HUES6 (cell line): ENCODE results near the gene GNG12.

Experiments
- H3K27ac ChIP-seq: 2 replicates; pipeline ENCODE4 v1.7.0; 2013; ENCODE audit warnings: low read depth, mild to moderate bottlenecking, low read length, inconsistent platforms
- H3K27me3 ChIP-seq: 2 replicates; pipeline ENCODE4 v1.6.1; 2013; ENCODE audit warnings: low read length; ENCODE audit not compliant: control insufficient read depth, insufficient read depth
- H3K36me3 ChIP-seq: 2 replicates; pipeline ENCODE4 v1.6.1; 2013; ENCODE audit warnings: low read length; ENCODE audit not compliant: control insufficient read depth, insufficient read depth
- H3K4me1 ChIP-seq: 2 replicates; pipeline ENCODE4 v1.6.1; 2013; ENCODE audit warnings: low read length; ENCODE audit not compliant: control insufficient read depth, insufficient read depth
- H3K4me3 ChIP-seq: 2 replicates; pipeline ENCODE4 v1.5.1; 2013; ENCODE audit warnings: low read depth, low read length
- H3K9ac ChIP-seq: one replicate; pipeline ENCODE4 v1.6.1; 2013; ENCODE audit warnings: mild to moderate bottlenecking, low read length
- H3K9me3 ChIP-seq: 2 replicates; pipeline ENCODE4 v1.6.1; 2013; ENCODE audit warnings: low read depth, low read length; ENCODE audit not compliant: control insufficient read depth, insufficient read depth

GNG12 gene

GRCh38 chr1:67688526-67689219 lies 144.6 kb downstream of the GNG12 start:
- Histone ChIP-seq H3K4me3 (no peak overlapping the region; the same call in 1 of the 2 replicates), H3K9ac (no peak overlapping the region), H3K36me3 (peaks cover 27% of the 10 kb centered on the region), H3K27ac (peak overlapping the region; percentile 31; the same call in 1 of the 2 replicates), H3K4me1 (peaks cover 27% of the 10 kb centered on the region), H3K27me3 (no peaks in the 10 kb centered on the region), H3K9me3 (no peaks in the 10 kb centered on the region)

DNA sequence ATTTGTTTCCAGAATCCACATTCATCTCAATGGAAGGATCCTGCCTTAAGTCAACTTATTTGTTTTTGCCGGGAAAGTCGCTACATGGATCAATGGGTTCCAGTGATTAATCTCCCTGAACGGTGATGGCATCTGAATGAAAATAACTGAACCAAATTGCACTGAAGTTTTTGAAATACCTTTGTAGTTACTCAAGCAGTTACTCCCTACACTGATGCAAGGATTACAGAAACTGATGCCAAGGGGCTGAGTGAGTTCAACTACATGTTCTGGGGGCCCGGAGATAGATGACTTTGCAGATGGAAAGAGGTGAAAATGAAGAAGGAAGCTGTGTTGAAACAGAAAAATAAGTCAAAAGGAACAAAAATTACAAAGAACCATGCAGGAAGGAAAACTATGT lies 145.6 kb downstream of the GNG12 start:
- Histone ChIP-seq H3K4me1 (peaks cover 27% of the 10 kb centered on the region), H3K9me3 (no peaks in the 10 kb centered on the region), H3K36me3 (peaks cover 27% of the 10 kb centered on the region), H3K4me3 (peak overlapping the region; percentile 98; the same call in 1 of the 2 replicates), H3K27me3 (no peaks in the 10 kb centered on the region), H3K27ac (no peak overlapping the region), H3K9ac (peak overlapping the region; percentile 8)

GRCh38 chr1:67687198-67687545 lies 146.1 kb downstream of the GNG12 start:
- H3K4me1 ChIP-seq: peaks cover 27% of the 10 kb centered on the region

GRCh38 chr1:67686267-67687197 lies 146.7 kb downstream of the GNG12 start:
- Histone ChIP-seq H3K27me3 (no peaks in the 10 kb centered on the region), H3K36me3 (peaks cover 27% of the 10 kb centered on the region), H3K4me1 (peaks cover 27% of the 10 kb centered on the region), H3K4me3 (peak overlapping the region; percentile 98), H3K9ac (peak overlapping the region; percentile 94), H3K9me3 (no peaks in the 10 kb centered on the region), H3K27ac (peak overlapping the region; percentile 93)

More at GRCh38 chr1:67687198-67687545, 146.1 kb downstream of the GNG12 start:
- Histone ChIP-seq H3K36me3 (peaks cover 27% of the 10 kb centered on the region), H3K9me3 (no peaks in the 10 kb centered on the region), H3K4me3 (peak overlapping the region; percentile 98), H3K27me3 (no peaks in the 10 kb centered on the region), H3K27ac (peak overlapping the region; percentile 93; the same call in 1 of the 2 replicates), H3K9ac (peak overlapping the region; percentile 94)

GRCh38 chr1:67685558-67686266 lies 147.6 kb downstream of the GNG12 start:
- no peaks in the 10 kb centered on the region for H3K9me3 ChIP-seq
- H3K36me3 ChIP-seq: peaks cover 27% of the 10 kb centered on the region
- peak overlapping the region; percentile 98 for H3K4me3 ChIP-seq
- H3K27ac ChIP-seq: peak overlapping the region; percentile 93
- peaks cover 27% of the 10 kb centered on the region for H3K4me1 ChIP-seq
- H3K27me3 ChIP-seq: no peaks in the 10 kb centered on the region
- peak overlapping the region; percentile 94 for H3K9ac ChIP-seq

DNA sequence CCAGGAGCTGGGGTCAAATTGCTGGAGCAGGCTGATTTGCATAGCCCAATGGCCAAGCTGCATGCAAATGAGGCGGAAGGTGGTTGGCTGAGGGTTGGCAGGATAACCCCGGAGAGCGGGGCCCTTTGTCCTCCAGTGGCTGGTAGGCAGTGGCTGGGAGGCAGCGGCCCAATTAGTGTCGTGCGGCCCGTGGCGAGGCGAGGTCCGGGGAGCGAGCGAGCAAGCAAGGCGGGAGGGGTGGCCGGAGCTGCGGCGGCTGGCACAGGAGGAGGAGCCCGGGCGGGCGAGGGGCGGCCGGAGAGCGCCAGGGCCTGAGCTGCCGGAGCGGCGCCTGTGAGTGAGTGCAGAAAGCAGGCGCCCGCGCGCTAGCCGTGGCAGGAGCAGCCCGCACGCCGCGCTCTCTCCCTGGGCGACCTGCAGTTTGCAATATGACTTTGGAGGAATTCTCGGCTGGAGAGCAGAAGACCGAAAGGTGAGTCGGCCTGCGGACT lies 148.2 kb downstream of the GNG12 start, which contains the start of gene GADD45A:
Gene GADD45A (plus strand): TSS at position 135 of the 491 bp plus-strand sequence. CDS start 294 bp downstream, at position 429.
- peak within 1 kb of the TSS; percentile 93 for H3K27ac ChIP-seq
- H3K27me3 ChIP-seq: no peaks in the 10 kb centered on the region
- H3K9ac ChIP-seq: peak within 1 kb of the TSS; percentile 94
- peaks cover 27% of the 10 kb centered on the region for H3K36me3 ChIP-seq
- H3K4me3 ChIP-seq: peak within 1 kb of the TSS; percentile 98
- peaks cover 27% of the 10 kb centered on the region for H3K4me1 ChIP-seq
- no peaks in the 10 kb centered on the region for H3K9me3 ChIP-seq

GRCh38 chr1:67684526-67685066 lies 148.7 kb downstream of the GNG12 start:
- Histone ChIP-seq H3K27me3 (no peaks in the 10 kb centered on the region), H3K4me1 (peaks cover 27% of the 10 kb centered on the region), H3K27ac (no peak overlapping the region), H3K4me3 (peak overlapping the region; percentile 30), H3K9me3 (no peaks in the 10 kb centered on the region), H3K36me3 (peaks cover 27% of the 10 kb centered on the region), H3K9ac (no peak overlapping the region)

GRCh38 chr1:67683766-67684525 lies 149.3 kb downstream of the GNG12 start:
- Histone ChIP-seq H3K4me1 (peaks cover 27% of the 10 kb centered on the region), H3K27ac (no peak overlapping the region), H3K27me3 (no peaks in the 10 kb centered on the region), H3K36me3 (peaks cover 27% of the 10 kb centered on the region), H3K4me3 (peak overlapping the region; percentile 30; the same call in 1 of the 2 replicates), H3K9ac (no peak overlapping the region), H3K9me3 (no peaks in the 10 kb centered on the region)

GRCh38 chr1:67683316-67683715 lies 150.0 kb downstream of the GNG12 start:
- Histone ChIP-seq H3K4me3 (no peak overlapping the region), H3K27ac (no peak overlapping the region), H3K9me3 (no peaks in the 10 kb centered on the region), H3K9ac (no peak overlapping the region), H3K27me3 (no peaks in the 10 kb centered on the region), H3K4me1 (peaks cover 21% of the 10 kb centered on the region), H3K36me3 (peaks cover 22% of the 10 kb centered on the region)
